K562 (cell line): ENCODE data around the gene CBFA2T3. TPM values are rescaled to one million over a fixed set of nuclear protein-coding genes. Genes with fewer than 3 reads are reported as not detected.
A peak's percentile ranks its signal among the peaks of the same experiment; 100 is the strongest.

Experiments
- ATAC-seq: fragments of 200-7000 bp; cut with Tn5 transposase; 3 replicates; pipeline ENCODE4 v1.9.1; 2020; ENCODE audit warnings: moderate library complexity
- BruUV-seq: library from RNA; stranded (reverse); fragments of 400-500 nt; replicated peaks from 2 replicates; lab custom pipeline; 2021; lab: Mats Ljungman, UMichigan
- CTCF ChIA-PET: fragments of 300-600 bp; formaldehyde crosslinking; extraction: SDS; loops from one replicate; lab custom pipeline; 2021; ENCODE audit warnings: low intra/inter-chr PET ratio; lab: Yijun Ruan, JAX
- POLR2A ChIA-PET: fragments of 300-600, 350-650 bp; sonication (Branson Sonifier 250); formaldehyde crosslinking; extraction: SDS; loops from one replicate; lab custom pipeline; 2021; ENCODE audit warnings: antibody characterized with exemption, inconsistent platforms; lab: Yijun Ruan, JAX
- DNase-seq, 4 experiments: peaks; one replicate each; pipeline versions ENCODE4 v3.0.0 to v3.0.0-alpha.2; 2011 to 2018; ENCODE audit warnings: low spot score in 3 of 4, mixed read lengths in 3 of 4; ENCODE audit errors: extremely low read depth in 1 of 4
- FAIRE-seq: peaks from 2 replicates; lab custom pipeline; 2011; peaks lifted over from hg19 to GRCh38; lab: Jason Lieb, UNC
- H2AFZ ChIP-seq: 2 replicates; pipeline ENCODE4 v1.6.0; 2011; ENCODE audit warnings: low read depth, low read length, control low read depth, inconsistent platforms
- H3K27ac ChIP-seq: fragments of 200-600 bp; 3 replicates; pipeline ENCODE4 v1.8.0; 2011; ENCODE audit warnings: low read depth, mild to moderate bottlenecking, control low read depth, inconsistent platforms, low read length, moderate library complexity, mixed read lengths; ENCODE audit errors: extremely low read depth
- H3K27me3 ChIP-seq, 2 experiments: fragments of 300-600 bp in 1 of 2; 2 replicates in 1 of 2; 3 replicates in 1 of 2; pipeline versions ENCODE4 v1.6.0 to v1.8.0; 2011; ENCODE audit warnings: inconsistent platforms in 2 of 2, low read length in 2 of 2, mild to moderate bottlenecking in 1 of 2, mixed read lengths in 1 of 2, moderate library complexity in 1 of 2; ENCODE audit not compliant: control insufficient read depth in 2 of 2, insufficient read depth in 2 of 2
- H3K36me3 ChIP-seq: fragments of 300-600 bp; 3 replicates; pipeline ENCODE4 v1.8.0; 2011; ENCODE audit warnings: mild to moderate bottlenecking, low read length, inconsistent platforms; ENCODE audit not compliant: control insufficient read depth, insufficient read depth
- H3K4me1 ChIP-seq, 2 experiments: fragments of 200-600 bp in 1 of 2; replicated peaks in 1 of 2; 2 replicates in 1 of 2; 3 replicates in 1 of 2; pipeline versions ENCODE4 v1.5.1 to v1.8.0; 2011; ENCODE audit warnings: inconsistent platforms in 2 of 2, low read length in 2 of 2, mild to moderate bottlenecking in 1 of 2, mixed read lengths in 1 of 2, moderate library complexity in 1 of 2; ENCODE audit not compliant: control insufficient read depth in 2 of 2, insufficient read depth in 2 of 2
- H3K4me2 ChIP-seq: 2 replicates; pipeline ENCODE4 v1.6.1; 2011; ENCODE audit warnings: low read length, control low read depth, inconsistent platforms, mixed read lengths; ENCODE audit not compliant: insufficient read depth
- H3K4me3 ChIP-seq: fragments of 200-600 bp; sonication (generic), shearing (Covaris generic); 2 replicates; pipeline ENCODE4 v1.5.1; 2016; ENCODE audit warnings: control low read depth, inconsistent platforms
- H3K79me2 ChIP-seq: fragments of 200-600 bp; 3 replicates; pipeline ENCODE4 v1.8.0; 2011; ENCODE audit warnings: low read length, inconsistent platforms; ENCODE audit not compliant: control insufficient read depth, insufficient read depth
- H3K9ac ChIP-seq, 2 experiments: 2 replicates each; pipeline versions ENCODE4 v1.6.0 to v1.6.1; 2011; ENCODE audit warnings: low read depth in 2 of 2, low read length in 2 of 2, control low read depth in 1 of 2, inconsistent platforms in 1 of 2, mild to moderate bottlenecking in 1 of 2, mixed read lengths in 1 of 2; ENCODE audit not compliant: insufficient read depth in 1 of 2
- H3K9me1 ChIP-seq: one replicate; pipeline ENCODE4 v1.6.0; 2011; ENCODE audit warnings: inconsistent platforms, mild to moderate bottlenecking, low read length, moderate library complexity; ENCODE audit not compliant: control insufficient read depth, insufficient read depth
- H3K9me3 ChIP-seq: replicated peaks from 2 replicates; pipeline ENCODE4 v1.5.1; 2011; ENCODE audit warnings: low read depth, low read length, inconsistent platforms; ENCODE audit not compliant: control insufficient read depth, insufficient read depth
- H4K20me1 ChIP-seq: replicated peaks from 2 replicates; pipeline ENCODE4 v1.6.1; 2011; ENCODE audit warnings: low read length, inconsistent platforms, mixed read lengths; ENCODE audit not compliant: control insufficient read depth, insufficient read depth
- ADNP ChIP-seq: fragments of 200-800 bp; sonication (Bioruptor generic); IDR thresholded peaks from 2 replicates; pipeline ENCODE4 v1.6.1; 2016; ENCODE audit warnings: missing genetic modification characterization, missing compliant biosample characterization
- ATF7 ChIP-seq: fragments of 450-650 bp; IDR thresholded peaks from 2 replicates; pipeline ENCODE4 v1.7.1; 2014; ENCODE audit warnings: mild to moderate bottlenecking, moderate library complexity
- BCOR ChIP-seq: fragments of 450-650 bp; IDR thresholded peaks from 2 replicates; pipeline ENCODE4 v1.6.1; 2016
- BMI1 ChIP-seq: fragments of 150-350 bp; IDR thresholded peaks from 2 replicates; pipeline ENCODE4 v1.6.1; 2014; ENCODE audit warnings: low read length
- EHMT2 ChIP-seq: fragments of 450-650 bp; IDR thresholded peaks from 2 replicates; pipeline ENCODE4 v1.6.1; 2018; ENCODE audit warnings: antibody characterized with exemption
- ERF ChIP-seq: fragments of 450-650 bp; formaldehyde crosslinking; IDR thresholded peaks from 2 replicates; pipeline ENCODE4 v1.4.0; 2020; ENCODE audit warnings: mild to moderate bottlenecking, mixed read lengths
- LEF1 ChIP-seq: fragments of 450-650 bp; IDR thresholded peaks from 2 replicates; pipeline ENCODE4 v1.6.1; 2016; ENCODE audit warnings: mild to moderate bottlenecking
- MCM2 ChIP-seq: fragments of 450-650 bp; IDR thresholded peaks from 2 replicates; pipeline ENCODE4 v1.6.1; 2017; ENCODE audit warnings: low read depth, mild to moderate bottlenecking
- POLR2G ChIP-seq: fragments of 200-400 bp; formaldehyde crosslinking; IDR thresholded peaks from 2 replicates; pipeline ENCODE4 v1.6.1; 2017; ENCODE audit warnings: low read depth, mild to moderate bottlenecking, antibody characterized with exemption, low read length, moderate library complexity
- POLR2H ChIP-seq: IDR thresholded peaks from 2 replicates; pipeline ENCODE4 v1.6.1; 2016; ENCODE audit warnings: missing genetic modification characterization, low read depth, mild to moderate bottlenecking, control low read depth, missing compliant biosample characterization, moderate library complexity
- SREBF1 ChIP-seq: fragments of 150-350 bp; IDR thresholded peaks from 2 replicates; pipeline ENCODE4 v1.6.1; 2014; ENCODE audit warnings: antibody characterized with exemption, low read depth, low read length, borderline replicate concordance
- STAT5B ChIP-seq: fragments of 250-450 bp; sonication (Bioruptor Pico); IDR thresholded peaks from 2 replicates; pipeline ENCODE4 v1.8.0; 2021; ENCODE audit warnings: mild to moderate bottlenecking, inconsistent platforms
- TAF9B ChIP-seq: fragments of 450-650 bp; IDR thresholded peaks from 2 replicates; pipeline ENCODE4 v1.6.1; 2018; ENCODE audit warnings: mild to moderate bottlenecking; ENCODE audit not compliant: partially characterized antibody
- TEAD2 ChIP-seq: fragments of 450-650 bp; IDR thresholded peaks from 2 replicates; pipeline ENCODE4 v1.6.1; 2016; ENCODE audit warnings: missing genetic modification characterization, control low read depth, missing compliant biosample characterization
- ZEB2 ChIP-seq: fragments of 450-650 bp; IDR thresholded peaks from 2 replicates; pipeline ENCODE4 v1.6.1; 2016
- ZFP36 ChIP-seq: fragments of 150-350 bp; IDR thresholded peaks from 2 replicates; pipeline ENCODE4 v1.6.1; 2018; ENCODE audit warnings: low read length, low read depth; ENCODE audit not compliant: partially characterized antibody
- WGBS: fragments of 100-300 bp; shearing (Covaris generic); methylation state at CpG from one replicate; pipeline ENCODE4 v1.1.6; 2016; ENCODE audit warnings: low coverage, mixed read lengths; ENCODE audit not compliant: insufficient coverage; ENCODE audit errors: missing lambda C conversion rate; 5-methylcytosine and 5-hydroxymethylcytosine counted together
- in situ Hi-C: fragments of 300-500 bp; cut with MboI; formaldehyde crosslinking; loops from 4 replicates; pipeline ENCODE4 v1.15.0; 2018; ENCODE audit warnings: inconsistent platforms, mixed read lengths
- intact Hi-C: fragments of 100-400 bp; cut with micrococcal nuclease; formaldehyde crosslinking; loops from 2 replicates; pipeline ENCODE4 v1.14.2; 2022
- polyA plus RNA-seq, 8 experiments: library from polyadenylated mRNA; depleted of rRNA in 4 of 8; stranded (reverse) in 5 of 8; unstranded in 3 of 8; fragments of >200 nt; fragmentation: Nextera tagmentation in 2 of 8; fragmentation: Illumina TruSeq in 1 of 8; extraction: Ambion mirVana in 2 of 8; extraction: Trizol in 1 of 8; gene quantifications; 2 replicates each; pipeline versions ENCODE4 v1.2.1 to v1.2.3, GENCODE V29; 2011 to 2014; ENCODE audit warnings: inconsistent platforms in 1 of 8, missing spikeins in 1 of 8
- total RNA-seq, 7 experiments: library from RNA; depleted of rRNA in 6 of 7; stranded (reverse); fragments of >200 nt in 6 of 7; fragmentation: Illumina TruSeq in 2 of 7; extraction: Trizol in 2 of 7; gene quantifications; 2 replicates each; pipeline versions ENCODE4 v1.2.1 to v1.2.3, GENCODE V29; 2011 to 2021; ENCODE audit warnings: low replicate concordance in 1 of 7
- TF ChIP-seq, protein P1 (sequence below): sonication (generic); formaldehyde crosslinking; IDR thresholded peaks from 2 replicates; pipeline ENCODE4 v1.8.0; 2023; ENCODE audit warnings: mild to moderate bottlenecking, missing genetic modification reagents
- TF ChIP-seq, protein P2 (sequence below): sonication (generic); formaldehyde crosslinking; IDR thresholded peaks from 2 replicates; pipeline ENCODE4 v1.8.1; 2023; ENCODE audit warnings: mild to moderate bottlenecking, missing genetic modification reagents

The CBFA2T3 gene
- total and polyA plus RNA-seq, 9 of the 15 experiments (the other 6 are each of a cell fraction or from before 2014, with no cell fraction given): 2.3 to 145 (median 6.7) TPM

DNA sequence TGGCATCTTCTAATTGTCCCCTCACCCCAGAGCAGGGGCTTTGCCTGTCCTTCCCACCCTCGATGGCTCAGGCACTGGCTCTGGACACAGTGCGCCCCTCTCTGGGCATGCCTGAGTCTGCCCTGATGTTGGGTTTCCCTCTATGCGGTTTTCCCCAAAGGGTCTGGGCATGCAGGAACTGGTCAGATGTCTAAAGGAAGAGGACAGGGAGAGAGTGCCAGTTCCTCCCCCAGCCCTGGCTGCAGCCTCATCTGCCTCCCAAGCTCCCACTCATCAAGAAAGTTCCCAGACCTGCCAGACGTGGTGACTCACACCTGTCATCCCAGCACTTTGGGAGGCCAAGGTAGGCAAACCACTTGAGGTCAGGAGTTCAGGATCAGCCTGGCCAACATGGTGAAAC, 69.2 kb downstream of the CBFA2T3 start (continued):
- TF ChIP-seq ATF7 (no peak), POLR2H (tag) (no peak)

DNA sequence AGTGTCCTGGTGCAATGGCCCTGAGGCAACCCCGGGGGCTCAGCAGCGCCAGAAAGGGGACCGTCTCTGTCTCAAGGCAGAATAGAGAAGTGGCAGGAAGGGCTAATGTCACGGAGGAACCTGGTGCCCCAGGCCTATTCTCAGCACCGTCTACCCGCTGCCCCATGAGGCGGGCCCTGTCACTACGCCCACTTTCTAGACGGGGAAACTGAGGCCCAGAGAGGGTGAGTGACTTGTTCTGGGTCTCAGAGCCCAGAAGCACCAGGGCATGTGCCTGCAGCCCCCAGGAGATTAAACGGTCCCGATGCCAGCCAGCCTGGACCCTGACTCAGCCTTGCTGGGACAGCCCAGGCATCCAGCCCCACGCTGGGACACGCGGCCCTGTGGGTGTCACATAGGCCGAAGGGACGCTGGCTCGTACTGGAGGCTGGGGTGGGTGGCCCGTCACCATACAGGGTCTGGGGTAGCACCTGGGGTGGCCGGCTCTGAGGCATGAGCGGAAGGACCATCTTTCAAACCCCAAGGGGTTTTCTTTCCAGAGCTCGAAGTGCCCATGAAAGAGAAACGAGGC, 70.4 kb downstream of the CBFA2T3 start:
- in situ Hi-C loops: no loop called here
- Histone ChIP-seq H3K27me3 (no peaks in the 10 kb centered on the region), H3K36me3 (peaks cover 73% of the 10 kb centered on the region; the same call in 2 of the 3 replicates), H3K79me2 (peaks cover 94% of the 10 kb centered on the region), H3K27ac (no peak overlapping the region), H3K9me1 (peaks cover 21% of the 10 kb centered on the region), H3K4me3 (no peak overlapping the region), H3K4me1 (peaks cover 8 to 96% of the 10 kb centered on the region in 2 experiments; a peak in 4 of 5 replicates), H4K20me1 (peaks cover 85% of the 10 kb centered on the region), H3K9me3 (no peaks in the 10 kb centered on the region), H2AFZ (no peak overlapping the region), H3K4me2 (no peak overlapping the region), H3K9ac (peak overlapping the region in 1 of 2 experiments; percentile 52; a peak in 2 of 4 replicates)
- ATAC-seq (no peak; the same call in 2 of the 3 replicates), DNase-seq (no peak), FAIRE-seq (no peak)
- WGBS: 78% methylated on average over 20 of the region's 22 CpGs
- POLR2A ChIA-PET: no interaction called here
- intact Hi-C loops: no loop called here
- CTCF ChIA-PET: no interaction called here
- BruUV-seq: no TSS peak
- TF ChIP-seq POLR2G: peak; percentile 68
- no peak for TF ChIP-seq TAF9B
- TF ChIP-seq ERF (CRISPR knock-in tag): no peak
- TF ChIP-seq BCOR: peak; percentile 82
- TF ChIP-seq LEF1: no peak
- TF ChIP-seq ZFP36: no peak
- no peak for TF ChIP-seq STAT5B
- 0 out of 2 replicates have a peak, but pooled peaks have one; percentile 36 for TF ChIP-seq ADNP (tag)
- no peak for TF ChIP-seq EHMT2
- no peak for TF ChIP-seq MCM2
- TF ChIP-seq, protein P1, sequence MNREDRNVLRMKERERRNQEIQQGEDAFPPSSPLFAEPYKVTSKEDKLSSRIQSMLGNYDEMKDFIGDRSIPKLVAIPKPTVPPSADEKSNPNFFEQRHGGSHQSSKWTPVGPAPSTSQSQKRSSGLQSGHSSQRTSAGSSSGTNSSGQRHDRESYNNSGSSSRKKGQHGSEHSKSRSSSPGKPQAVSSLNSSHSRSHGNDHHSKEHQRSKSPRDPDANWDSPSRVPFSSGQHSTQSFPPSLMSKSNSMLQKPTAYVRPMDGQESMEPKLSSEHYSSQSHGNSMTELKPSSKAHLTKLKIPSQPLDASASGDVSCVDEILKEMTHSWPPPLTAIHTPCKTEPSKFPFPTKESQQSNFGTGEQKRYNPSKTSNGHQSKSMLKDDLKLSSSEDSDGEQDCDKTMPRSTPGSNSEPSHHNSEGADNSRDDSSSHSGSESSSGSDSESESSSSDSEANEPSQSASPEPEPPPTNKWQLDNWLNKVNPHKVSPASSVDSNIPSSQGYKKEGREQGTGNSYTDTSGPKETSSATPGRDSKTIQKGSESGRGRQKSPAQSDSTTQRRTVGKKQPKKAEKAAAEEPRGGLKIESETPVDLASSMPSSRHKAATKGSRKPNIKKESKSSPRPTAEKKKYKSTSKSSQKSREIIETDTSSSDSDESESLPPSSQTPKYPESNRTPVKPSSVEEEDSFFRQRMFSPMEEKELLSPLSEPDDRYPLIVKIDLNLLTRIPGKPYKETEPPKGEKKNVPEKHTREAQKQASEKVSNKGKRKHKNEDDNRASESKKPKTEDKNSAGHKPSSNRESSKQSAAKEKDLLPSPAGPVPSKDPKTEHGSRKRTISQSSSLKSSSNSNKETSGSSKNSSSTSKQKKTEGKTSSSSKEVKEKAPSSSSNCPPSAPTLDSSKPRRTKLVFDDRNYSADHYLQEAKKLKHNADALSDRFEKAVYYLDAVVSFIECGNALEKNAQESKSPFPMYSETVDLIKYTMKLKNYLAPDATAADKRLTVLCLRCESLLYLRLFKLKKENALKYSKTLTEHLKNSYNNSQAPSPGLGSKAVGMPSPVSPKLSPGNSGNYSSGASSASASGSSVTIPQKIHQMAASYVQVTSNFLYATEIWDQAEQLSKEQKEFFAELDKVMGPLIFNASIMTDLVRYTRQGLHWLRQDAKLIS (CRISPR knock-in tag): no peak
- TF ChIP-seq, protein P2, sequence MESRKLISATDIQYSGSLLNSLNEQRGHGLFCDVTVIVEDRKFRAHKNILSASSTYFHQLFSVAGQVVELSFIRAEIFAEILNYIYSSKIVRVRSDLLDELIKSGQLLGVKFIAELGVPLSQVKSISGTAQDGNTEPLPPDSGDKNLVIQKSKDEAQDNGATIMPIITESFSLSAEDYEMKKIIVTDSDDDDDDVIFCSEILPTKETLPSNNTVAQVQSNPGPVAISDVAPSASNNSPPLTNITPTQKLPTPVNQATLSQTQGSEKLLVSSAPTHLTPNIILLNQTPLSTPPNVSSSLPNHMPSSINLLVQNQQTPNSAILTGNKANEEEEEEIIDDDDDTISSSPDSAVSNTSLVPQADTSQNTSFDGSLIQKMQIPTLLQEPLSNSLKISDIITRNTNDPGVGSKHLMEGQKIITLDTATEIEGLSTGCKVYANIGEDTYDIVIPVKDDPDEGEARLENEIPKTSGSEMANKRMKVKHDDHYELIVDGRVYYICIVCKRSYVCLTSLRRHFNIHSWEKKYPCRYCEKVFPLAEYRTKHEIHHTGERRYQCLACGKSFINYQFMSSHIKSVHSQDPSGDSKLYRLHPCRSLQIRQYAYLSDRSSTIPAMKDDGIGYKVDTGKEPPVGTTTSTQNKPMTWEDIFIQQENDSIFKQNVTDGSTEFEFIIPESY: 0 out of 2 replicates have a peak, but pooled peaks have one; percentile 13
- TF ChIP-seq ZEB2: no peak
- no peak for TF ChIP-seq TEAD2 (tag)
- no peak for TF ChIP-seq BMI1
- no peak for TF ChIP-seq SREBF1
